BE2C (cell line): ENCODE data around the gene ATXN10.

ENCODE experiments used
- DNase-seq: peaks from one replicate; pipeline ENCODE4 v3.0.0-alpha.2; 2020
- H3K27me3 ChIP-seq: fragments of 250-450 bp; sonication (Bioruptor Pico); 2 replicates; pipeline ENCODE4 v1.5.1; 2020; ENCODE audit warnings: mild to moderate bottlenecking
- H3K36me3 ChIP-seq: fragments of 250-450 bp; sonication (Bioruptor Pico); 2 replicates; pipeline ENCODE4 v1.5.1; 2020; ENCODE audit warnings: mild to moderate bottlenecking
- H3K4me1 ChIP-seq: fragments of 250-450 bp; sonication (Bioruptor Pico); 2 replicates; pipeline ENCODE4 v1.5.1; 2020
- H3K4me3 ChIP-seq: 2 replicates; pipeline ENCODE4 v1.5.1; 2011; ENCODE audit warnings: low read depth, low read length
- H3K9me3 ChIP-seq: fragments of 250-450 bp; sonication (Bioruptor Pico); 2 replicates; pipeline ENCODE4 v1.5.1; 2020
- CTCF ChIP-seq: IDR thresholded peaks from 2 replicates; pipeline ENCODE4 v1.5.1; 2012; ENCODE audit warnings: mild to moderate bottlenecking, low read depth, low read length

The ATXN10 gene

DNA sequence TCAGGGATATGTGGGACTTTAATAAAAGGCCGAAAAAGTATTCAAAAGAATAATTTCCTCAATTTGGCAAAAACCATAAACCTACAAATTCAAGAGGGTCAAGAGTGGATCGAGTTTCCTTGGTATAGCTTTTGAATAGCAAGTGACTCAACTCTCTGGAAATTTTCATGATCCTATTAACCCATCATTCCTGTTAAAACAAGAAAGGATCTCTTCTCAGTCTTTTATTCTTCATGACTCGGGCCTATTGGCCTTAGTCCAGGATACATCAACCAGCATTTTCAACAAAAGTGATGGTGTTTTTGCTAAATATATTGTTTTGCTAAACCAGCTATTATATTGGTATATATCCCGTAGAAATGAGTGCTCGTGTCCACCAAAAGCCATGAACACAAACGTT, 110.3 kb downstream of the ATXN10 start:
- Histone ChIP-seq H3K4me1 (no peaks in the 10 kb centered on the region), H3K36me3 (peaks cover 10% of the 10 kb centered on the region), H3K27me3 (no peaks in the 10 kb centered on the region), H3K9me3 (no peaks in the 10 kb centered on the region), H3K4me3 (no peak overlapping the region)
- TF ChIP-seq CTCF: no peak
- DNase-seq: no peak

- no peaks in the 10 kb centered on the region for H3K4me1 ChIP-seq
- no peak for DNase-seq
- H3K36me3 ChIP-seq: peaks cover 10% of the 10 kb centered on the region
- H3K9me3 ChIP-seq: no peaks in the 10 kb centered on the region
- no peaks in the 10 kb centered on the region for H3K27me3 ChIP-seq
- no peak overlapping the region for H3K4me3 ChIP-seq
- TF ChIP-seq CTCF: no peak
These were observed 111.4 kb downstream of the ATXN10 start for GRCh38 chr22:45783021-45783420.

DNA sequence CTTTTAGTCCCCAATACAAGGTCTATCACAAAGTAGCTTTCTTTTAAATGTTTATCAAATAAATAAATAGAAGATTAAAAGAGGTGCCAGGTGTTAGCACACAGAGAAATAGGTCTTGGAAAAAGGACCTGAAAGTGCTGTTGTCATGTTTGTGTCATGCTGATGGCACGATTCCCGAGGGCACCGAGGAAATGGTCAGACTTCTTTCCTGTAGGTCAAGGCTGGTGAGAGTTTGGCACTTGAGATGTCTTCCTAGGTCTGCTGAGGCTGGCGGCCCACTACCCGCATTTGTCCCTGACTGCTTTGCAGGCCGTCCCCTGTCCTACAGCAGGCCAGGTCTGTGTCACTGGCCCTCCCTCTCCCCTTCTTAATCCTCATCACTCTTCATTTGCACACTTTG, 112.1 kb downstream of the ATXN10 start:
- no peaks in the 10 kb centered on the region for H3K9me3 ChIP-seq
- no peak for TF ChIP-seq CTCF
- H3K27me3 ChIP-seq: no peaks in the 10 kb centered on the region
- no peak for DNase-seq
- no peak overlapping the region for H3K4me3 ChIP-seq
- peaks cover 10% of the 10 kb centered on the region for H3K36me3 ChIP-seq
- no peaks in the 10 kb centered on the region for H3K4me1 ChIP-seq

DNA sequence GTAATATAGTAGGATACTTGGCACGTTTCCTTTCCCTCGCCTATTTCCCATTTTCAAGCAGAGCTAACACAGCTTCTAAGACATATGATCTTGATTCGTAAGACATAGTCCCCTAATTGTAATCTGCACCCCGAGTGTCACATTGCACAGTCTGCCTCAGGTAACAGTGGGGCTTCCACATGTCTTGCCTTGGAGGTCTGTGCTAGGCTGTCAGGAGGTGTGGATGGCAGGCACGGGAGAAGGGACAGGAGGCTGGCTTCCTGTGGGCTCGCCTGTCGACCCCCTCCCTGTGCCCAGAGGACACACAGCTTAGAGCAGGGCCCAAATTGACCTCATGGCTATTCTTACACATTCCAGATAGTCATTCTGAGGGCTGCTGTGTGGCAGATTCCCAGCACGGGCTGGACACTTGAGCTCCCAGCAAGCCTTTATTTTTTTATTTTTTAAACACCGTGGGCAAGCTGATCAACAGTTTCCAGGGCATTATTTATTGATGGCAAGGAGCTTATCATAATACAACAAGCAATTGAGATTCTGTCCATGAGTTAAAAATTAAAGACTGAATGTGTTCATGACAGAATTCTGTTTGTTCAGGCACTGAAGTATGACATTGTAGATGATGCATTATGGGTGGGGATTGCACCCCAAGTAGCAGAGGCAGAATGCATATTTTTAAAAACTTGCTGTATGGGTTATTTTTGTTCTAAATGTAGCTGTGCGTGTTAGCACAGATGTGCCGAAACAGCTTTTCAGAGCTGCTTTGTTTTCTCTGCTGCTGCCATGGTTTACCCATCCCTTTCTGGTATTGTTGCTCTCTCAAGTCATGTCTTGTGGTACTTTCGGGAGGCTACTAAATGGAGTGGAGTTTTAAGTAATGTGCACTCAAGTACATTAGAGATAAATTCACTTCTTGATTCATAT, 113.0 kb downstream of the ATXN10 start:
- no peak overlapping the region for H3K4me3 ChIP-seq
- no peak for DNase-seq
- no peaks in the 10 kb centered on the region for H3K9me3 ChIP-seq
- H3K36me3 ChIP-seq: 0 out of 2 replicates have a peak, but pooled peaks cover 4% of the 10 kb centered on the region
- no peaks in the 10 kb centered on the region for H3K4me1 ChIP-seq
- H3K27me3 ChIP-seq: no peaks in the 10 kb centered on the region
- no peak for TF ChIP-seq CTCF

- H3K27me3 ChIP-seq: no peaks in the 10 kb centered on the region
- no peak overlapping the region for H3K4me3 ChIP-seq
- no peak for DNase-seq
- no peaks in the 10 kb centered on the region for H3K4me1 ChIP-seq
- 0 out of 2 replicates have a peak, but pooled peaks cover 4% of the 10 kb centered on the region for H3K36me3 ChIP-seq
- no peak for TF ChIP-seq CTCF
- H3K9me3 ChIP-seq: no peaks in the 10 kb centered on the region
These were observed 113.8 kb downstream of the ATXN10 start for GRCh38 chr22:45785458-45785857.

DNA sequence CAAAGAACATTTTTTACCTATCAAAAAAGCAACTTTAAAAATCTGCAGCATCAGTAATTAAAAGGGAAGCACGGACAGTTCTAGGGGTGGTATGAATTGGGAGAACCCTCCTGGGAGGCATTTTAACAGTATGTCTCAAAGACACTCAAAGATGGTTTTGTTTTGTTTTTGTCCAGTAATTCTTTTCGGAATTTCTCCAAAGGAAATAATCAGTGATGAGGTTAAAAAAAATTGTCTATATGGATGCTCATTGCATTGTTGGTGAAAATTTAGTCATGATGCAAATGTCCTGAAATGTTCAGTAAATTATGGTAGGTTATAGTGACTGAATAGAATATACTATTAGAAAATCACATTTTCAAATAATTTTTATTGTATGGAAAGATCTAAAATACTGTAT, 115.1 kb downstream of the ATXN10 start:
- no peak for DNase-seq
- Histone ChIP-seq H3K9me3 (no peaks in the 10 kb centered on the region), H3K4me3 (no peak overlapping the region), H3K4me1 (no peaks in the 10 kb centered on the region), H3K36me3 (0 out of 2 replicates have a peak, but pooled peaks cover 3% of the 10 kb centered on the region), H3K27me3 (no peaks in the 10 kb centered on the region)
- TF ChIP-seq CTCF: no peak
